ENCODE measurements around the gene FRMD5. TPM values are rescaled to one million over a fixed set of nuclear protein-coding genes. Genes with fewer than 3 reads are reported as not detected.
"Not testable (repeated sequence)": the region's sequence is repeated elsewhere in the genome, so short reads cannot be mapped to it uniquely, and the experiment has no call there.

FRMD5 gene
- polyA plus RNA-seq, 1 donor (not counting 4 experiments of a cell fraction or from before 2014, with no cell fraction given) = 7.3 TPM

GRCh38 chr15:44032820-44033219 lies 162.3 kb downstream of the FRMD5 start:
- H4K20me1 ChIP-seq (ENCODE audit: control insufficient read depth, extremely low read depth, insufficient read depth, low read length); H3K79me2 ChIP-seq (ENCODE audit: control insufficient read depth, insufficient read depth, low read length); H3K27ac ChIP-seq (ENCODE audit: control insufficient read depth, insufficient read depth, low read length); dilution Hi-C loops (cut with MboI; ENCODE audit: extremely low pct_ligation_motif_present, low sequenced_read_pairs); H3K27me3 ChIP-seq (ENCODE audit: control insufficient read depth, extremely low read depth, insufficient read depth, low read length); H3K9me3 ChIP-seq (ENCODE audit: control insufficient read depth, low read depth, low read length); H3K9ac ChIP-seq (ENCODE audit: control insufficient read depth, extremely low read depth, insufficient read depth, low read length); H2AFZ ChIP-seq (ENCODE audit: control insufficient read depth, low read length); H3K4me3 ChIP-seq (ENCODE audit: control insufficient read depth in 2 of 3, extremely low read depth in 1 of 3, insufficient read depth in 2 of 3, low read depth in 1 of 3, low read length in 3 of 3); H3K4me2 ChIP-seq (ENCODE audit: control insufficient read depth, extremely low read depth, insufficient read depth, low read depth, low read length); H3K9me1 ChIP-seq (ENCODE audit: control insufficient read depth, extremely low read depth, insufficient read depth, low read length); H3K36me3 ChIP-seq (ENCODE audit: control insufficient read depth in 2 of 2, extremely low read depth in 1 of 2, insufficient read depth in 2 of 2, low read length in 2 of 2); DNase-seq (ENCODE audit: low read depth, low spot score); FAIRE-seq: not testable (repeated sequence)
- peaks cover 38% of the 10 kb centered on the region for H3K4me1 ChIP-seq (ENCODE audit: control insufficient read depth, extremely low read depth, insufficient read depth, low read length)

- peak; percentile 57 for FAIRE-seq
- Histone ChIP-seq H3K4me3 (ENCODE audit: control insufficient read depth in 2 of 3, extremely low read depth in 1 of 3, insufficient read depth in 2 of 3, low read depth in 1 of 3, low read length in 3 of 3) (no peak overlapping the region), H3K4me2 (ENCODE audit: control insufficient read depth, extremely low read depth, insufficient read depth, low read depth, low read length) (no peak overlapping the region), H3K36me3 (ENCODE audit: control insufficient read depth in 2 of 2, extremely low read depth in 1 of 2, insufficient read depth in 2 of 2, low read length in 2 of 2) (no peaks in the 10 kb centered on the region), H3K79me2 (ENCODE audit: control insufficient read depth, insufficient read depth, low read length) (peaks cover 8% of the 10 kb centered on the region), H3K9me3 (ENCODE audit: control insufficient read depth, low read depth, low read length) (no peaks in the 10 kb centered on the region), H3K9me1 (ENCODE audit: control insufficient read depth, extremely low read depth, insufficient read depth, low read length) (no peaks in the 10 kb centered on the region), H2AFZ (ENCODE audit: control insufficient read depth, low read length) (no peak overlapping the region), H4K20me1 (ENCODE audit: control insufficient read depth, extremely low read depth, insufficient read depth, low read length) (no peaks in the 10 kb centered on the region), H3K27me3 (ENCODE audit: control insufficient read depth, extremely low read depth, insufficient read depth, low read length) (no peaks in the 10 kb centered on the region), H3K4me1 (ENCODE audit: control insufficient read depth, extremely low read depth, insufficient read depth, low read length) (peaks cover 28% of the 10 kb centered on the region), H3K27ac (ENCODE audit: control insufficient read depth, insufficient read depth, low read length) (peak overlapping the region; percentile 11), H3K9ac (ENCODE audit: control insufficient read depth, extremely low read depth, insufficient read depth, low read length) (peak overlapping the region; percentile 3)
- TF ChIP-seq EZH2 (IDR thresholded peaks at IDR 0.05; ENCODE audit: low read length) (no peak), CTCF (optimal IDR thresholded peaks at IDR 0.05 in 1 of 3, IDR thresholded peaks at IDR 0.05 in 1 of 3, conservative IDR thresholded peaks at IDR 0.05 in 1 of 3; ENCODE audit: extremely low read depth in 1 of 3, insufficient read depth in 2 of 3, low read length in 3 of 3) (no peak)
- dilution Hi-C loops (cut with MboI; ENCODE audit: extremely low pct_ligation_motif_present, low sequenced_read_pairs) = no loop called here
- no peak for DNase-seq (ENCODE audit: low read depth, low spot score)
Measured at GRCh38 chr15:44029940-44030568, 165.0 kb downstream of the FRMD5 start.

- no peak for TF ChIP-seq CTCF (optimal IDR thresholded peaks at IDR 0.05 in 1 of 3, IDR thresholded peaks at IDR 0.05 in 1 of 3, conservative IDR thresholded peaks at IDR 0.05 in 1 of 3; ENCODE audit: extremely low read depth in 1 of 3, insufficient read depth in 2 of 3, low read length in 3 of 3)
- no peak for TF ChIP-seq EZH2 (IDR thresholded peaks at IDR 0.05; ENCODE audit: low read length)
- Histone ChIP-seq H3K27ac (ENCODE audit: control insufficient read depth, insufficient read depth, low read length) (no peak overlapping the region), H3K9ac (ENCODE audit: control insufficient read depth, extremely low read depth, insufficient read depth, low read length) (no peak overlapping the region), H3K4me1 (ENCODE audit: control insufficient read depth, extremely low read depth, insufficient read depth, low read length) (peaks cover 21% of the 10 kb centered on the region), H3K27me3 (ENCODE audit: control insufficient read depth, extremely low read depth, insufficient read depth, low read length) (no peaks in the 10 kb centered on the region), H2AFZ (ENCODE audit: control insufficient read depth, low read length) (no peak overlapping the region), H3K4me3 (ENCODE audit: control insufficient read depth in 2 of 3, extremely low read depth in 1 of 3, insufficient read depth in 2 of 3, low read depth in 1 of 3, low read length in 3 of 3) (no peak overlapping the region), H3K4me2 (ENCODE audit: control insufficient read depth, extremely low read depth, insufficient read depth, low read depth, low read length) (no peak overlapping the region), H4K20me1 (ENCODE audit: control insufficient read depth, extremely low read depth, insufficient read depth, low read length) (no peaks in the 10 kb centered on the region), H3K9me1 (ENCODE audit: control insufficient read depth, extremely low read depth, insufficient read depth, low read length) (no peaks in the 10 kb centered on the region), H3K36me3 (ENCODE audit: control insufficient read depth in 2 of 2, extremely low read depth in 1 of 2, insufficient read depth in 2 of 2, low read length in 2 of 2) (no peaks in the 10 kb centered on the region), H3K9me3 (ENCODE audit: control insufficient read depth, low read depth, low read length) (no peaks in the 10 kb centered on the region), H3K79me2 (ENCODE audit: control insufficient read depth, insufficient read depth, low read length) (peaks cover 8% of the 10 kb centered on the region)
- FAIRE-seq (peak; percentile 58), DNase-seq (ENCODE audit: low read depth, low spot score) (no peak)
- dilution Hi-C loops (cut with MboI; ENCODE audit: extremely low pct_ligation_motif_present, low sequenced_read_pairs) = no loop called here
Measured at GRCh38 chr15:44029003-44029402, 166.1 kb downstream of the FRMD5 start.

All from keratinocyte (primary cell).